ENCODE results near the gene PMEPA1.

PMEPA1 gene

DNA sequence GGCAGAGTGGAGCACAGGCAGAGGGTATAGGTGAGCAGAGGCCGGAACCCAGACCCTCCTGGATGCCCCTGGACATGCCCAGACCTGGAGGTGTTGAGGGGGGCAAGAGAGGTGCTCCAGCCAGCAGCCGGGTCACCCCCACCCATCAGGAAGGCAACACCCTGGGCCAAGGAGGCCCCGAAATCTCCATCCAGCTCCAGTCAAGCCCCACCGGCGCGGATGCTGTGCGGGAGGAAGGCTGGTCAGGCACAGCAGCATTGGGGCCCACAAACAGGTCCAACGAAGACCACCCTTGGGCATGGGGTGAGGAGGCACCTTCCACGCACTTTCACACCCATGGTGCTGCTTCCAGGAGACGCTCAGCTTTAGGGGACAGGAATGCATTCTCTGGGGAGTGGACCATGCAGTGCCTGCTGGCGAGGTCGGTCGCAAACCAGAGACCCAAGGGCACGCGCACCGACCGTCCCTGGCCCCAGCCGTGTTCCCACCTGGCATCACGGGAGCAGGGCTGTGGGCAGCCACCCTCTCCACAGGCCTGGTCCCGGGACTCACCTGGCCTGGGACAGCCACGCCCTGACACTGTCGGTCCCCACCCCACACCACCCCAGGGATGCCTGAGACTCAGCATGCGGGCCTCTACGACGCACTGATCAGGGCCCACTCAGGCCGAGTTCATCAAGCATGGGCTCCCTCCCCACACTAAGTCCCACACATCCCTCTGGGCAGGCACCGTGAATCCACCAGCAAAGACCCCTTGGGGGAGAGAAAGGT, 45.9 kb downstream of the PMEPA1 start:
- DNase-seq, result no peak

DNA sequence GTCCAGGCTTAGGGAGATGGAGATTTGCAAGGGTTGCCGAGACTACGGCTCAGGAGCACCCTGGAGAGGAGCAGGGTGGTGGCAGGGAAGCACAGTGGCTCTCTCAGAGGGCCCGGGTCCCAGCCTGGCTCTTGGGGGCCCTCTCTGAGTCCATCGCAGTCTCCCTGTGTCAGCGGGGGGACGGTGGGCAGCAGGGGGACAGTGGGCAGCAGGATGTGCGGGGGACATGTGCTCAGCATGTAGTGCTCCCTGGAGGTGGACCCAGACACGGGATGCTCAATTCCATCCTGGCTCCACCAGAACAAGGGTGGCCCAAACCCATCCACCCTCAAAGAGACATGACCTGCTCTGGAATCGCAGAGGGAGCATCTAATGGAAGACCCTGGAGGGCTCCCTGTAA, 46.6 kb downstream of the PMEPA1 start:
- DNase-seq, result no peak

DNA sequence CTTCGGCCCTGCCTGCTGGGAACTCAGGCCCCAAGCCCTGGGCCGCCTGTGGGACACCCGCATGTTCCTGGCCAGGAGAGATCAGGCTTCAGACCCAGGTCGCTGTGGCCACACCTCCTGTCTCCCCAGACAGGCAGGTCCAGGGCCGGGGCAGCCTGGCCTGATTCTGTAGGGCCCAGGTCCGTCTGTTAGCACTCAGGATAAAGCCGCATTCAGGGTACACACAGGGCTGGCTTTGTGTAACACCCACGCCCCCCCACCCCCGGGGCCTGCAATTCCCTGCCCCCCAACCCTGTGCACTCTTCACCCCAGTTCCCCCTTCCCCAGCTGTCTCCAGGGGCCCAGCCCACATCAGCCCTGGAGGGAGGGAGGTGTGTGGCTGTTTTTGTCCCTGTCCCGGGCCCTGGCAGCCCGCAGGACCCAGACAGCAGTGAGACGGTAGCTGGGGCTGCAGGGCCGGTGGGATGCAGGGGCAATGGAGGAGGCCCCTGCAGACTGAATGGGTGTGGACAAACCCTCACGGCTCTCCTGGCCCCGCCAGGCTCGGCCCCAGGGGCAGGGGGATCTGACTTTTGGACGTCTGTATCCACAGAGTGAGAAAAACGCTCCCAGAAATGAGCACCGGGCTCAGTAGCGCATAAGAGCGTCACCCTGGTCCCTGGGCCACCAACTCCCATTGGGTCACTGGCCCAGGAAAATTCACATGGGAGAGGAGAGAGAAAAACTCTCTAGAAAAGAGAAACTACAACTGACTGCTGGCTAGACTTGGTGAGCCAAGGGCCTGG, 47.2 kb downstream of the PMEPA1 start:
- no peak for DNase-seq

DNA sequence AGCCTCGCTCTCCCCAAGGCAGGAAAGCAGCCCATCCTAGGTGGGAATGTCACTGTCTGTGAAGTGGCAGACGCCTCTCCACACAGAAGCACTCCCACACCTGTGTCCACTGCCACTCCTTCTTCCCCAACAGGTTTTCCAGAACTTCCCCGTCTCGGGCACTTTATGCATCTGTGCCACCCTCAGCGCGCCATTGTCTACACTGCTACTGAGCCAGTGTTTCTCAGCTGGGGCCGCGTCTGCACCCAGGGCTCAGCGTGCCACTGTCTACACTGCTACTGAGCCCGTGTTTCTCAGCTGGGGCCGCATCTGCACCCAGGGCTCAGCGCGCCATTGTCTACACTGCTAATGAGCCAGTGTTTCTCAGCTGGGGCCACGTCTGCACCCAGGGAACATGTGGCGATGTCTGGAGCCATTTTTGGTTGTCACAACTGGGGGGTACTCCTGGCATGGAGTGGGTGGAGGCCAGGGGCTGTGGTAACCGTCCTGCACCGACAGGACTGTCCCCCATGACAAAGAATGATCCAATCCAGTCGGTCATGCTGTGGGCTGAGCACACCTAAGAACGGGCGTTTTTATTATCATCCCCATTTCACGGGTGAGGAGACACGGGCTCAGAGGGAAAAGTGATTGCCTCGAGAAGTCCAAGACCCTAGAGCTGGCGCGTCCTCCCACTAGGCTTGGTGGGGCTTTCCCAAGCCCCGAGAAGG, 47.9 kb downstream of the PMEPA1 start:
- no peak for DNase-seq

DNA sequence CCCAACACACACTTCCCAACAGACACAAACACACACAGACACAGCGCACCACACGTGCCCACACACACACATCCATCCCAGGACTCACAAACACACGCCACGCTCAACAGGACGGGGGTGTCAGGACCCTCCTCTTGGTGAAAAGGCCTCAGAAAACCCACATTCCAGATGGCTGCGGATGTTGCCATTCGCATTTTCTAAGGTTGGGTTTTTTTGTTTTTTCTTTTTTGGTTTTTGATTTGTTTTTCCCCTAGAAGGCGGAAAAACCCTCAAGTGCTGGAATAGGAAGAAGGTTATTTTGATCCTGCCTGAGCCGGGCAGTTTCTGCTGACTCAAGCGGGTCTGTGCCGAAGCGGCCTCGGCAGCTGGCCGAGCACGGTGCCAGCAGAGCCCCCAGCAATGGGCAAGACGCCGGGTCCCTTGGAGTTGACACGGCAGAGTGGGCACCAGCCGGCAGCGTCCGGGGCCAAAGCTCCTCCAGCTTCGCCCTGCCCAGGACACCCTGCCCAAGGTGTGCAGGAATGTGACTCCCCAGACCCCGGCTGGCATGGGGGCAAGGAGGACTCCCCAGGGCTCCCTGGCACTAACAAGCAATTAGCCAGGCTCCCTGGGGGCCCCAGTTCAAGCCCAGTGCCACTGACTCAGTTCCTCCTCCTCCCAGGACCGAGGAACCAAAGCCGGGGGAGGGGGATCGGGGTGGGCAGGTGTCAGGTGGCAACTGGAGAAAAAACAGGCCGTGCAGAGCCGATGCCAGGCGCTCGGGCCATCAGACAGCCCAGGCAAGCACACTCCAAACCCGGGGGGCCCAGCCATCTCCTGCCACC, 48.7 kb downstream of the PMEPA1 start:
- peak in 2 of 56 donors; percentile 31 to 40 for DNase-seq

DNA sequence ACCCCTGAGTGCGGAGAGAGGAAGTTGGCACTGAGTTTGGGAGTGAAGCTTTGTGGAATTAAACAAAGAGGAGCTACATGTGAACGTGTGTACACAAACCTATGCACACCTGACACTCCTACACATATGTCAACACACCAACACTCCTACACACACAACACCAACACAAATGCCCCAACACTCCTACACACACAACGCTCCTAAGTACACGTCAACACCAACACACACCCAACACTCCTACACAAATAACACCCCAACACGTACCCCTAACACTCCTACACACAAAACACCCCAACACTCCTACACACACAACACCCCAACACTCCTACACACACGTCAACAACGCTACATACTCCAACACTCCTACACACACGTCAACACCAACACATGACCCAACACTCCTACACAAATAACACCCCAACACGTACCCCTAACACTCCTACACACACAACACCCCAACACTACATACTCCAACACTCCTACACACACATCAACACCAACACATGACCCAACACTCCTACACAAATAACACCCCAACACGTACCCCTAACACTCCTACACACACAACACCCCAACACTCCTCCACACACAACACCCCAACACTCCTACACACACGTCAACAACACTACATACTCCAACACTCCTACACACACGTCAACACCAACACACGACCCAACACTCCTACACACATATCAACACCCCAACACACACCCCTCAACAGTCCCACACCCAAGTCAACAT, 49.5 kb downstream of the PMEPA1 start:
- DNase-seq, result no peak

DNA sequence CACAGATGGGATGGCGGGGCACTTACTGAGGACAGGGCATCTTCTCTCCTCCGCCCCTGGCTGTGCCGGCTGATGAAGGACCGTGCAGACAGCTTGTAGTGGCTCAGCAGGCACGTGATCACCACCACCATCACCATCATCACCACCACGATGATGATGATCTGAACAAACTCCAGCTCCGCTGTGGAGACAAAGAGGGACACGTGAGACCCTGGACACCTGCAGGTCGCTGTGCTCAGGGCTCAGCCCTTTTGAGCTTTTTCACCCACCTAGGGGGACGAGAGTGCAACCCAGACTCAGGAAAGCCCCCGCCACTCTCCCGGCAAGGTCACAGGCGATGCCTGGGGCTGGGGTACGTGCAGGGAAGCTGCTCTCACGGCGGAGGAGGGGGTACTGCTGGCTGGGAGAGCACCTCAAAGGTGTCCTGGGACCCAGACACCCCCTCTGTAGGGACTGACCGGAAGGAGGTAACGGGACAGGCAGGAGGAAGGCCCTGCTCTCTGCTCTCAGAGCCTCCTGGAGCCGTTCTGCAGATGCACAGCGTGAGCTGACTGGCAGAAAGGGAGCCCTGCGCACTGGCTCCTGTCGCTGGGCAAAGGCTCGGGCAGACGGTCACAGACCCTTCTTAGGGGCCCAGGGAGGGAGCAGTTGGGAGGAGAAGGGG, 50.2 kb downstream of the PMEPA1 start:
- no peak for DNase-seq

DNA sequence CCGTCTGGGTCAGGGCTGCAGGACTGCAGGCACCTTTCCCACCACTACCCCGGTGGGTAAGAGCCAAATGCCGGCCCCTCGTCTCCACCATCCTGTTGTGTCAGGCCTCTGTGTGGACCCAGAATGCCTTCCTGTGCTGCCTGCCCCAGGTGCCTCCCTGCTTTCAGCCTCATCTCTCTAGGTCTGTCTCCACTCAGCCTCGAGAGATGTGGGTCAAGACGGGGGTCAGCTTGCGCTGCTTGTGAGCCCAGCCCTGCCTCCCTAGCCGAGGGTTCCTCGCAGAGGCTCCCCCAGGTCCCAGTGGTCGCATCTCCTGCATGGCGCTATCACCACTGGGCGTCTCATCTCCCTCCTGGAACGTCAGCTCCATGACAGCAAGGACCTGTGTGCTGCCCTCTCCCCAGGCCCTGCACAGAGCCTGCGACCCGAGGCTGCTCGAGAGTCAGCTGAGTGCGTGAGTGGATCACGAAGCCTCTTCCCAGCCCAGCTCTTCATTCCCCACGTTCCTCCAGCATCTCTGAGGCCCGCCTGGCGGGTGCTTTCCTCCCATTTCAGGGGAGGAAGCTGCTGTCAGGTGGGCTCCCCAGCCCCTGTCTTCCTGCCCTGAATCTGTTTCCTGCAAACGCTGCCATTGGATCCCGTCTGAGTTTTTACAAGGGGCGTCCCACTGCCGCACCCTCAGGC, 50.8 kb downstream of the PMEPA1 start:
- DNase-seq, result no peak

DNA sequence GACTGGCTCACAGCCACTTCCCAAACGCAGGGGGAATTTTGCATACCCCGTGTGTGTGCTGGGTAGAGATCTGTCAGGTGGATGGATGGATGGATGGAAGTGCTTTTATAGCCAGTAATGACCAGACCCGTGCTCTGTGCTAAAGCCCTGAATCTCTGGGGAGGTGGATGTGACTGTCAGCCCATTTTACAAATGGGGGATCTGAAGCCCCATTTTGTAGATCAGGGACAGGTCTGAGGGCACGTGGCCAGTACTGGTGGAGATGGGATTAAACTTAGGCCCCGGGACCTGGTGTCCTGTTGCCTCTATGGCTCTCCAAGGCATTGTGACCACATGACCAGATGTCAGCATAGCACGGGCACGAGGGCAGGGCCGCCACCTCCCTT, 51.4 kb downstream of the PMEPA1 start:
- DNase-seq, result no peak

DNA sequence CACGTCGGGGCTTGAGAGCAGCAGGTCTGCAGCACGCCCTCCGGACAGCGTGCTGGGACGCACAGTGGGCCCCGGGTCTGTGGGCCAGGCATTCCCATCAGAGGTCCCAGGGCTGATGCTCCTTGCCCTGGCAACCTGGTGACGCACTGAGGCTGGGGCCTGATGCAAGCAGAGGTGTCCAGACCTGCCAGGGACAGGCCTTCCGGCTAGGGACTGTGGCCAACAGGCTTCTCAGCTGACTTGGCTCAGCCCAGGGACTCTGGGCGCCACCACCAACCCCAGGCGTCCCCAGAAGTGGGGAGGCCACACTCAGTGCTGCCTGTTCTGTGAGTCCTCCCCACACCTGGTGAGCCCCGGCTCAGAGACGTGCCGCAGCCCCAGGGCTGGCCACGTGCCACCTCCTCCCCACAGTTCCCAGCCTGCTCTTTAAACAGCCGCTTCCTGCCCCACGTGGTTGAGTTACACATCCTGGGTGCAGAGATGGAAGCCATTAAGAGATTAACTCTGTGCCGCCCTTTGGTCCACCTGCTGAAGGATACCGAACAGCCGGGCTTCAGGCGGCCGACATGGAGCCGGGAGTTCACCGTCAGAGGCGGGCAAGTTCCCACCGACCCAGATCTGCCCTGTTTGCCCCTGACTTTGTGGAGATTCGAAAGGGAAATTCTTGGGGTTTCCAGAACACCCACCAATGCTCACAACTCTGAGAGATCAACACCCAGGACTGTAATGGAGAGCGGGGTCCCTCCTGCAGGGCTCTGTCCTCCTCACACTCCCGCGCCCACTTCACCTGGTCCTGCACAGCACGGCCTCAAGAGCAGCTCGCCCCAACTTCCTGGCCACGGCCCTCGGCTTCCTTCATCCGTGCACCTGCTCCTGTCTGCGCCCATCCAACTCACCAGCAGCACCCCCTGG, 52.0 kb downstream of the PMEPA1 start:
- DNase-seq, result peak in 9 of 56 donors; percentile 27 to 51 (median 42)

DNA sequence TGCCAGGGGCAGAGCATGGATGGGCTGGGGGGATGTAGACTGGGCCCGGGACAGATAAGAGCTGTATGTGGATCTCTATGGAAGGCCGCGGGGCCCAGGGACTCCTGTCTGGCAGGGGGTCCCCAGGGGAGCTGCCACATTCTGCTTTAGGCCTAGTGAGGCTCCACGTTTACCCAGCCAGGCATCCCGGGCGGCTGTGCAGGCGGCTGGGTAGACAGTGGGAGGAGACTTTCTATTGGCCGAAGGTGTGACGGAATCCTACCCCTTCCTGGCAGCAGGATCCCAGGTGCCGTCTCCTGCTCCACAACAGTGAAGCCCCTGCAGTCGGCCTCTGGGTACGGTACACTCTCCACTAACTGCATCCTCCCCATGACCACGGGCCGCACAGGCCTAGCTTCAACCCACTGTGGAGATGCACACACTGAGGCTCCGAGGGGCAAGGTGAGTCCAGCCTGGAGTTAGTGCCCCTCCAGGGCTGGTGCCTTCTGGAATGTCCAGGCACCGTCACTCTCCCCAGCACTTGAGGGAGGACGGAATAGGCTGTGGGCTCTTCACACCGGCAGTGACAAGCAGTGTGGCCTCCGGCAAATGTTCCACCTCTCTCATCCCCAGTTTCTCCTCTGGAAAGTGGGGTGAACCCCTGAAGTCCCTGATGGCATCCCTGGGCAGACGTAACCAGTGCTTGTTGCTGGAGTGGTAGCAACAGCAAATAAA, 52.8 kb downstream of the PMEPA1 start:
- no peak for DNase-seq

DNA sequence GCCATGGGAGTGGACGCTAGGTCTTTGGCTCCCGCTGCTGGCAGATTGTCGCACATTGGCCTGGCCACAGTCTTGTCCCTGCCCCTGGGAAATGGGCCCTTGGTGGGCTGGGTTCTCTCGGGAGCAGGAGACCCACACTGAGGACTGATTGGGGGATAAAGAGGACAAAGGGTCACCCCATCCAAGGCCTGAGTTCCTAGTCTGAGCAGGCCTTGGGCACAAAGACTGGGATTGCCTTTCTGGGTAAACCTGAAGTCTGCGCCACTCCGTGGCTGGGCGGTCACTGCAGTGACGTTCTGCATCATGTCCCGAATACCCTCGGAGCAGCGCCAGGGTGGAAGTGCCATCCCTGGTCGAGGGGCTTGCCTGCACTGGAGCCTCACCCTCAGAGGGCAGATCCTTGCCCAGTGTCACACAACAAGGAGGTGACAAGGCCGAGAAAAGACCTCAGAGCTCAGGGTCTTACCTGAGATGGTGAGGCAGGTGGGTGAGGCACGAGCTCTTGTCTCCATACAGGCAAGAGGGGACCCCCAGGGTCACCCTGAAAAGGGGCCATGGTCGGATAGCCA, 53.5 kb downstream of the PMEPA1 start:
- DNase-seq, result no peak

DNA sequence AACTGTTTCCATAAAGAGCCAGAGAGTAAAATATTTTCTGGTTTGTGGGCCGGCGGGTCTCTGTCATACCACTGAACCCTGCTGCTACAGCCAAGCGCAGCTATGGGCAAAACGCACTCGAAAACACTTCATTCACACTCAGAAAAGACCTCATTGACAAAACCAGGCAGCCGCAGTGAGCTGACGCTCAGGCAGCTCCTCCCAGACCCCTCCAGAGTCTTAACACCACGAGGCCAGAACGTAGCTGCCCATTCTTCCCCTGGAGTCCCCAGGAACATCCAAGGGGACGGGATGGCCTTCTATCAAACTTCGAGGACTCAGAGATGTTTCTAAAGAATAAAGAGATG, 54.0 kb downstream of the PMEPA1 start:
- no peak for DNase-seq

DNA sequence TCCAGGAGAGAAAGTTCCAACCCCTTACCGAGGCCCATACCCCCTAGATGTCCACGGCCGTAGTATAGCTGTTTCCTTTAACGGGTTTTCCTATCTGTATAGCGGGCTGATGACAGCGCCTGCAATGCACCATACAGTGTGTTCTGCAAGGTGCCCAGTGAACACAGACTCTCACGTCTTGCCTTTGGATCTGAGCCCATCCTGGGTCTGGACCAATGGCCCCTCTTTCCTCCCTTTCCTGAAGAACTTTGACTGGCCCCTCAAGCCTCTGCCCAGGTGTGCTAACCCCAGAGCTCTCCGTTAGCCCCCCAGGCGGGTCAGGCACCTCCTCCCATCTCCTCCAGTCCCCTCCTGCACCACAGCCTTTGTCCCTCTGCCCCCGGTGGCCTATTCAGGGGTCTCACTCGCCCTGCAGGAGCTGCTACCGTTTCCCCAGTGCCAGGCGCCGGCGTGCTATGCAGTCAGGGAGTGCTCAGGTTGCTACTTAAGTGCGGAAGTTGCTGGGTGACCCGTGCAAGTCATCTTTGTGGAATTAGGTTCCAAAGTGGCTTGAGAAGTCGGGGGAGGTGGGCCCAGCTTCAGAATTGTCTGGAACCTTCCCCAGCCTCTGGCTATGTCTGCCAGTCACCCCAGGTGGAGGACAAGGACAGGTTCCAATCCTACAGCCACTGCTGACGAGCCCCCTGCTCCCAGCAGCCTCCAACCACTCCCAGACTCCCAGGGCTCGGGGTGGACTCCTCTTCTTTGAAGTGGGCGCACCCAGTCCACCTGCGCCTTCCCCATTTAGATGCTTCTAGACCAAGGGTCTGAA, 54.6 kb downstream of the PMEPA1 start:
- DNase-seq, result no peak

DNA sequence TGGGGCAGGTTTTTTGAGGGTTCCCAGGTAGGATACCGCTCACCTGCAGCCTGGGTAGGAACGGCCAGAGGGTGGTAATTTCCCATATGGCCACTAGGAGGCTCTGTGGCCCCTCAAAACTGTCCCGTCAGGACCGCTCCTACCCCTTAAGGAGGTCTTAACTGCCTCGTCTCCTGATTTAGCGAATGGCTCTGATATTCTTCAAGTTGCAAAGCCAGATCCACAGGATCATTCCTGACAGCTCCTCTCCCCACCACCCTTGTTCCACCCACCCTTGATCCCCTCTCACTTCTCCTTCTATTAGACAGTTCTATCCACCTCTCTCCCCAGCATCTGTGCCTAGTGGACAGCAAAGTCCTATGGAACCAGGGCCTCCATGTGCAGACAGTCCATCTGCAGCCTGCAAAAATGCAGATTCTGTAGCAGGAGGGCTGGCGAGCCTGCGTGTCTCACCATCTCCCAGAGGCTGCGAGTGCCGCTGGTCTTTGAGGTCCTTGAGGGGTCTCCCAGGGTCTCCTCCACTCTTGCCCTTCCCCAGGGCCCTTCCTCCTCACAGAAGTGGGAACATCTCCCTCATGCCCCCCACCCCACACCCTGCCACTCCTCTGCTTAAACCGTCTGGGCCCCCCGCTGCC, 55.3 kb downstream of the PMEPA1 start:
- DNase-seq, result peak in 20 of 56 donors; percentile 12 to 65 (median 36)

DNA sequence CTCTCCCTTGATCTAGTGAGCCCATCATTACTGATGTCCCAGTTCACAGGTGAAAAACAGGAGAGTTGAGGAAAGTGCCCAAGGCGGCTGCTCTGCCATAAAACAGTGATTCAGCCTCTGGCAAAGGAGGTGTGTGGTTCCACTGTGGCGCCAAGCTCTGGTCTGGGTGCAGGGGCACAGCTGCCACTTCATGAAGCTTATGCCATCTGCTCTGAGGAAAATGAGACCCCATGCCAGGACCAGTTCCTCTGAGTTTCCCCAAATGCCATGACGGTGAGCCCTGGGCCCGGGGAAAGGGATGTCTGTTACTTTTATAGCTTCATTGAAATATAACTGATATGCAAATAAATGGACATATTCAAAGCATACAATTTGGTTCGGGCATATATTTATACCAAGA, 55.9 kb downstream of the PMEPA1 start:
- no peak for DNase-seq

Data from nucleus accumbens (tissue), 56 donors.